HCT116 (cell line): Measurements from ENCODE around the gene SLC4A5. TPM values are rescaled to one million over a fixed set of nuclear protein-coding genes. Genes with fewer than 3 reads are reported as not detected.

Source experiments
- ATAC-seq: fragments of 200-7000 bp; cut with Tn5 transposase; 2 replicates; pipeline ENCODE4 v1.9.1; 2020; ENCODE audit warnings: mild to moderate bottlenecking, moderate library complexity
- BruUV-seq: library from RNA; stranded (reverse); fragments of 400-500 nt; replicated peaks from 2 replicates; lab custom pipeline; 2021; lab: Mats Ljungman, UMichigan
- CTCF ChIA-PET: fragments of 300-600 bp; sonication (Branson Sonifier 250); formaldehyde crosslinking; loops from one replicate; lab custom pipeline; 2021; ENCODE audit warnings: antibody characterized with exemption; lab: Charles Lee
- POLR2A ChIA-PET: fragments of 300-600, 350-600 bp; sonication (Branson Sonifier 250); formaldehyde crosslinking; loops from one replicate; lab custom pipeline; 2021; ENCODE audit warnings: antibody characterized with exemption; lab: Charles Lee
- RAD21 ChIA-PET, 2 experiments: fragments of 300-600 bp; sonication (Branson Sonifier 250); formaldehyde crosslinking; loops; one replicate each; lab custom pipeline; 2023; ENCODE audit warnings: low total read pairs in 2 of 2; ENCODE audit not compliant: uncharacterized antibody in 2 of 2, unreplicated experiment in 2 of 2, low non-redundant PET in 1 of 2; lab: Charles Lee
- DNase-seq: peaks from one replicate; pipeline ENCODE4 v3.0.0-alpha.2; 2010; ENCODE audit warnings: low read depth, low spot score
- H2AFZ ChIP-seq: fragments of 200-600 bp; shearing (Covaris generic), sonication (generic); 2 replicates; pipeline ENCODE4 v1.6.1; 2017; ENCODE audit warnings: low read depth, mixed run types, mixed read lengths, antibody characterized with exemption, low read length; ENCODE audit not compliant: poor library complexity, severe bottlenecking
- H3K27ac ChIP-seq: 2 replicates; pipeline ENCODE4 v1.5.1; 2012; ENCODE audit warnings: low read depth, low read length
- H3K27me3 ChIP-seq: fragments of 200-600 bp; sonication (generic); 2 replicates; pipeline ENCODE4 v1.6.1; 2016; ENCODE audit warnings: mixed run types, low read length, mixed read lengths; ENCODE audit not compliant: insufficient read depth
- H3K36me3 ChIP-seq, 2 experiments: fragments of 200-500 bp in 1 of 2; fragments of 200-600 bp in 1 of 2; sonication (Bioruptor generic) in 1 of 2; sonication (generic) in 1 of 2; 2 replicates each; pipeline versions ENCODE4 v1.5.1 to v1.6.1; 2014 to 2016; ENCODE audit warnings: low read length in 2 of 2, inconsistent platforms in 1 of 2, mixed read lengths in 1 of 2, mixed run types in 1 of 2; ENCODE audit not compliant: insufficient read depth in 2 of 2, control insufficient read depth in 1 of 2
- H3K4me1 ChIP-seq, 2 experiments: fragments of 200-600 bp in 1 of 2; sonication (generic) in 1 of 2; 2 replicates each; pipeline versions ENCODE4 v1.5.1 to v1.6.1; 2012 to 2017; ENCODE audit warnings: low read length in 2 of 2, inconsistent platforms in 1 of 2, mild to moderate bottlenecking in 1 of 2, mixed read lengths in 1 of 2, mixed run types in 1 of 2, moderate library complexity in 1 of 2; ENCODE audit not compliant: insufficient read depth in 2 of 2, control insufficient read depth in 1 of 2
- H3K4me2 ChIP-seq: fragments of 200-600 bp; sonication (generic); 2 replicates; pipeline ENCODE4 v1.6.1; 2017; ENCODE audit warnings: mixed run types, low read length, mixed read lengths
- H3K4me3 ChIP-seq, 2 experiments: fragments of 200-600 bp in 1 of 2; sonication (generic) in 1 of 2; replicated peaks in 1 of 2; 2 replicates each; pipeline ENCODE4 v1.5.1; 2011 to 2016; ENCODE audit warnings: low read length in 2 of 2, control low read depth in 1 of 2, low read depth in 1 of 2, mild to moderate bottlenecking in 1 of 2, mixed read lengths in 1 of 2, mixed run types in 1 of 2
- H3K79me2 ChIP-seq: fragments of 200-600 bp; sonication (generic); 2 replicates; pipeline ENCODE4 v1.6.1; 2017; ENCODE audit warnings: mild to moderate bottlenecking, mixed run types, low read length, moderate library complexity, mixed read lengths; ENCODE audit not compliant: insufficient read depth
- H3K9ac ChIP-seq: fragments of 200-600 bp; sonication (generic); 2 replicates; pipeline ENCODE4 v1.6.1; 2016; ENCODE audit warnings: low read length, mixed read lengths
- H3K9me2 ChIP-seq: fragments of 200-600 bp; sonication (generic), shearing (Covaris generic); 2 replicates; pipeline ENCODE4 v1.6.1; 2017; ENCODE audit warnings: mixed run types, mild to moderate bottlenecking, moderate library complexity; ENCODE audit not compliant: insufficient read depth
- H3K9me3 ChIP-seq, 2 experiments: fragments of 200-500 bp in 1 of 2; fragments of 200-600 bp in 1 of 2; sonication (Bioruptor generic) in 1 of 2; sonication (generic) in 1 of 2; 2 replicates each; pipeline ENCODE4 v1.6.1; 2014 to 2017; ENCODE audit warnings: low read length in 2 of 2, mixed read lengths in 2 of 2, inconsistent platforms in 1 of 2, low read depth in 1 of 2, mild to moderate bottlenecking in 1 of 2, mixed run types in 1 of 2, moderate library complexity in 1 of 2; ENCODE audit not compliant: control insufficient read depth in 1 of 2, insufficient read depth in 1 of 2
- H4K20me1 ChIP-seq: fragments of 200-600 bp; sonication (generic), shearing (Covaris generic); 2 replicates; pipeline ENCODE4 v1.6.1; 2017; ENCODE audit warnings: mixed run types, mild to moderate bottlenecking, moderate library complexity; ENCODE audit not compliant: insufficient read depth
- CEBPB ChIP-seq: IDR thresholded peaks from 2 replicates; pipeline ENCODE4 v1.6.1; 2012; ENCODE audit warnings: low read depth
- EZH2phosphoT487 ChIP-seq: fragments of 200-600 bp; IDR thresholded peaks from 2 replicates; pipeline ENCODE4 v1.6.1; 2018; ENCODE audit warnings: antibody characterized with exemption, borderline replicate concordance
- FOSL1 ChIP-seq: IDR thresholded peaks from 2 replicates; pipeline ENCODE4 v1.6.1; 2012; ENCODE audit warnings: low read depth
- JUND ChIP-seq: IDR thresholded peaks from 2 replicates; pipeline ENCODE4 v1.6.1; 2012
- POLR2AphosphoS5 ChIP-seq: IDR thresholded peaks from 2 replicates; pipeline ENCODE4 v1.6.1; 2011; ENCODE audit warnings: mild to moderate bottlenecking, low read depth, low read length, moderate library complexity
- RAD21 ChIP-seq: IDR thresholded peaks from 2 replicates; pipeline ENCODE4 v1.6.1; 2012; ENCODE audit warnings: low read depth, mild to moderate bottlenecking
- SIN3A ChIP-seq: IDR thresholded peaks from 2 replicates; pipeline ENCODE4 v1.6.1; 2012; ENCODE audit warnings: low read depth
- SP1 ChIP-seq: IDR thresholded peaks from 2 replicates; pipeline ENCODE4 v1.6.1; 2012; ENCODE audit warnings: low read depth
- TCF7L2 ChIP-seq: IDR thresholded peaks from 2 replicates; pipeline ENCODE4 v1.7.0; 2011; ENCODE audit warnings: borderline replicate concordance, inconsistent platforms; ENCODE audit not compliant: insufficient read depth, insufficient read length; ENCODE audit errors: extremely low read depth
- YY1 ChIP-seq: IDR thresholded peaks from 2 replicates; pipeline ENCODE4 v1.6.1; 2011; ENCODE audit warnings: low read length, low read depth, moderate library complexity, mild to moderate bottlenecking; ENCODE audit not compliant: insufficient replicate concordance; ENCODE audit errors: extremely low read depth
- ZFX ChIP-seq: fragments of 450-650 bp; IDR thresholded peaks from 2 replicates; pipeline ENCODE4 v1.6.1; 2017
- intact Hi-C: fragments of 100-400 bp; cut with micrococcal nuclease; formaldehyde crosslinking; loops from 2 replicates; pipeline ENCODE4 v1.10.0; 2022
- total RNA-seq: library from RNA; stranded (reverse); gene quantifications from one replicate; pipeline ENCODE4 v1.2.1, GENCODE V29; 2021; ENCODE audit not compliant: unreplicated experiment
- TF ChIP-seq, protein P1 (sequence below): IDR thresholded peaks from 2 replicates; pipeline ENCODE4 v1.6.1; 2012; ENCODE audit warnings: low read depth
- TF ChIP-seq, protein P2 (sequence below): IDR thresholded peaks from 2 replicates; pipeline ENCODE4 v1.6.1; 2012
- TF ChIP-seq, protein P3 (sequence below): IDR thresholded peaks from 2 replicates; pipeline ENCODE4 v1.6.1; 2012

Gene SLC4A5
- total RNA-seq, 1 experiment from 2014 or later = 0.91 TPM

DNA sequence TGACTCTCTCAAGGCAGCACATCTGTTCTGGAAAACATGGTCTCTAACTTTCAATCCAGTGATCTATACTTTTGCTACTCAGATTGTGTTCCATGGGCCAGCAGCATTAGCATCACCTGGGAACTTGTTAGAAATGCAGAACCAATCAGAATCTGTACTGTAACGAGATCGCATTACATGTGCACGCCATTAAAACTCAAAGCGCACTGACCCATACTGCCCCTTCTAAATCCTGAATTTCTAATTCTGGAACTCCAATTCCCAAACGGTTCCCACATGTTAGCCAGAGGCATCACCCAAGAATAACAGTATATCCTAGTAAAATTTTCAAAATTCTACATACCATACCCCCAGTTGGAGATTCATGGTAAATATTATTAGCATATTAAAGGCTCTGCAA lies 47.4 kb upstream of the SLC4A5 start:
- RAD21 ChIA-PET = interaction anchor here in 1 of 2 experiments (0.7 kb wide), 1 partner anchor 127 kb away, joined by 4 read pairs; no protein-coding TSS in a partner anchor
- Histone ChIP-seq H3K36me3 (no peaks in the 10 kb centered on the region), H3K9me3 (no peaks in the 10 kb centered on the region), H2AFZ (no peak overlapping the region), H3K4me1 (peaks cover 5 to 17% of the 10 kb centered on the region in 2 experiments; a peak in 3 of 4 replicates), H3K79me2 (peaks cover 50% of the 10 kb centered on the region), H3K9ac (peak overlapping the region; percentile 81), H3K27ac (no peak overlapping the region), H3K9me2 (no peaks in the 10 kb centered on the region), H3K27me3 (no peaks in the 10 kb centered on the region), H4K20me1 (no peaks in the 10 kb centered on the region), H3K4me3 (peak overlapping the region; percentile 93 to 95), H3K4me2 (peak overlapping the region; percentile 94)
- DNase-seq (no peak), ATAC-seq (no peak)
- POLR2A ChIA-PET = no interaction called here
- TF ChIP-seq YY1 = no peak
- no peak for TF ChIP-seq TCF7L2
- TF ChIP-seq SIN3A = no peak
- TF ChIP-seq, protein P1, sequence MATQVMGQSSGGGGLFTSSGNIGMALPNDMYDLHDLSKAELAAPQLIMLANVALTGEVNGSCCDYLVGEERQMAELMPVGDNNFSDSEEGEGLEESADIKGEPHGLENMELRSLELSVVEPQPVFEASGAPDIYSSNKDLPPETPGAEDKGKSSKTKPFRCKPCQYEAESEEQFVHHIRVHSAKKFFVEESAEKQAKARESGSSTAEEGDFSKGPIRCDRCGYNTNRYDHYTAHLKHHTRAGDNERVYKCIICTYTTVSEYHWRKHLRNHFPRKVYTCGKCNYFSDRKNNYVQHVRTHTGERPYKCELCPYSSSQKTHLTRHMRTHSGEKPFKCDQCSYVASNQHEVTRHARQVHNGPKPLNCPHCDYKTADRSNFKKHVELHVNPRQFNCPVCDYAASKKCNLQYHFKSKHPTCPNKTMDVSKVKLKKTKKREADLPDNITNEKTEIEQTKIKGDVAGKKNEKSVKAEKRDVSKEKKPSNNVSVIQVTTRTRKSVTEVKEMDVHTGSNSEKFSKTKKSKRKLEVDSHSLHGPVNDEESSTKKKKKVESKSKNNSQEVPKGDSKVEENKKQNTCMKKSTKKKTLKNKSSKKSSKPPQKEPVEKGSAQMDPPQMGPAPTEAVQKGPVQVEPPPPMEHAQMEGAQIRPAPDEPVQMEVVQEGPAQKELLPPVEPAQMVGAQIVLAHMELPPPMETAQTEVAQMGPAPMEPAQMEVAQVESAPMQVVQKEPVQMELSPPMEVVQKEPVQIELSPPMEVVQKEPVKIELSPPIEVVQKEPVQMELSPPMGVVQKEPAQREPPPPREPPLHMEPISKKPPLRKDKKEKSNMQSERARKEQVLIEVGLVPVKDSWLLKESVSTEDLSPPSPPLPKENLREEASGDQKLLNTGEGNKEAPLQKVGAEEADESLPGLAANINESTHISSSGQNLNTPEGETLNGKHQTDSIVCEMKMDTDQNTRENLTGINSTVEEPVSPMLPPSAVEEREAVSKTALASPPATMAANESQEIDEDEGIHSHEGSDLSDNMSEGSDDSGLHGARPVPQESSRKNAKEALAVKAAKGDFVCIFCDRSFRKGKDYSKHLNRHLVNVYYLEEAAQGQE = no peak
- TF ChIP-seq SP1 = no peak
- TF ChIP-seq POLR2AphosphoS5 = no peak
- no peak for TF ChIP-seq RAD21
- TF ChIP-seq JUND = no peak
- TF ChIP-seq FOSL1 = no peak
- TF ChIP-seq ZFX = no peak
- TF ChIP-seq CEBPB = no peak
- TF ChIP-seq, protein P2, sequence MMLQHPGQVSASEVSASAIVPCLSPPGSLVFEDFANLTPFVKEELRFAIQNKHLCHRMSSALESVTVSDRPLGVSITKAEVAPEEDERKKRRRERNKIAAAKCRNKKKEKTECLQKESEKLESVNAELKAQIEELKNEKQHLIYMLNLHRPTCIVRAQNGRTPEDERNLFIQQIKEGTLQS = no peak
- TF ChIP-seq, protein P3, sequence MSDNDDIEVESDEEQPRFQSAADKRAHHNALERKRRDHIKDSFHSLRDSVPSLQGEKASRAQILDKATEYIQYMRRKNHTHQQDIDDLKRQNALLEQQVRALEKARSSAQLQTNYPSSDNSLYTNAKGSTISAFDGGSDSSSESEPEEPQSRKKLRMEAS = no peak
- no peak for TF ChIP-seq EZH2phosphoT487
- intact Hi-C loops = loop anchor here (5.0 kb wide), 1 partner anchor 123 kb away; no protein-coding TSS in a partner anchor
- BruUV-seq = TSS peak; percentile 42
- CTCF ChIA-PET = interaction anchor here (1.0 to 3.1 kb wide), 9 partner anchors 8 to 711 kb away, joined by 3 to 18 read pairs (median 5); no protein-coding TSS in a partner anchor
